Urothelium cell line (cell line): ENCODE data around the gene ZNF451.
"Not testable (repeated sequence)": the region's sequence is repeated elsewhere in the genome, so short reads cannot be mapped to it uniquely, and the experiment has no call there.

Experiments used
- DNase-seq: peaks from one replicate; pipeline ENCODE4 v3.0.0; 2011; ENCODE audit warnings: low spot score, mixed read lengths
- FAIRE-seq: peaks from 2 replicates; lab custom pipeline; 2011; peaks lifted over from hg19 to GRCh38; lab: Jason Lieb, UNC

The ZNF451 gene

GRCh38 chr6:57089265-57089664 lies 723 bp upstream of the ZNF451 start:
- DNase-seq (peak; percentile 9), FAIRE-seq (no peak)

- FAIRE-seq, DNase-seq: not testable (repeated sequence)
Observed at GRCh38 chr6:57090458-57091067, 575 bp downstream of the ZNF451 start.

- not testable (repeated sequence) for DNase-seq, FAIRE-seq
Observed at GRCh38 chr6:57091375-57091774, 1.4 kb downstream of the ZNF451 start.

GRCh38 chr6:57094689-57095088 lies 4.7 kb downstream of the ZNF451 start:
- no peak for FAIRE-seq
- DNase-seq: no peak

- no peak for FAIRE-seq
- no peak for DNase-seq
Observed at GRCh38 chr6:57097596-57097995, 7.6 kb downstream of the ZNF451 start.

GRCh38 chr6:57102976-57103375 lies 13.0 kb downstream of the ZNF451 start:
- DNase-seq (no peak), FAIRE-seq (no peak)

GRCh38 chr6:57104336-57104735 lies 14.3 kb downstream of the ZNF451 start:
- no peak for FAIRE-seq

GRCh38 chr6:57106990-57107389 lies 17.0 kb downstream of the ZNF451 start:
- DNase-seq (no peak), FAIRE-seq (no peak)

More at GRCh38 chr6:57104336-57104735, 14.3 kb downstream of the ZNF451 start:
- DNase-seq: no peak

- DNase-seq: no peak
- no peak for FAIRE-seq
Observed at GRCh38 chr6:57108691-57109090, 18.7 kb downstream of the ZNF451 start.

- DNase-seq (no peak), FAIRE-seq (no peak)
Observed at GRCh38 chr6:57109880-57110279, 19.9 kb downstream of the ZNF451 start.

- FAIRE-seq: no peak
- DNase-seq: no peak
Observed at GRCh38 chr6:57113105-57113504, 23.1 kb downstream of the ZNF451 start.

GRCh38 chr6:57116776-57117175 lies 26.8 kb downstream of the ZNF451 start:
- no peak for FAIRE-seq
- DNase-seq: no peak

- FAIRE-seq: no peak
- DNase-seq: no peak
Observed at GRCh38 chr6:57117796-57118195, 27.8 kb downstream of the ZNF451 start.

- DNase-seq (no peak), FAIRE-seq (no peak)
Observed at GRCh38 chr6:57123111-57123510, 33.1 kb downstream of the ZNF451 start.

GRCh38 chr6:57127763-57128162 lies 37.8 kb downstream of the ZNF451 start:
- no peak for DNase-seq
- no peak for FAIRE-seq

GRCh38 chr6:57130661-57131177 lies 40.7 kb downstream of the ZNF451 start:
- FAIRE-seq (no peak), DNase-seq (no peak)

GRCh38 chr6:57134954-57135353 lies 45.0 kb downstream of the ZNF451 start:
- DNase-seq: no peak
- FAIRE-seq: no peak

GRCh38 chr6:57135885-57136284 lies 45.9 kb downstream of the ZNF451 start:
- FAIRE-seq (no peak), DNase-seq (no peak)

- FAIRE-seq: no peak
- DNase-seq: no peak
Observed at GRCh38 chr6:57137350-57137749, 47.4 kb downstream of the ZNF451 start.

- FAIRE-seq: no peak
- DNase-seq: no peak
Observed at GRCh38 chr6:57138026-57138425, 48.0 kb downstream of the ZNF451 start.

- no peak for FAIRE-seq
- DNase-seq: no peak
Observed at GRCh38 chr6:57141451-57142177, 51.6 kb downstream of the ZNF451 start.

- no peak for FAIRE-seq
- DNase-seq: no peak
Observed at GRCh38 chr6:57142178-57142525, 52.2 kb downstream of the ZNF451 start.
